GM18526 (cell line): ENCODE results near the gene CLEC5A.

ENCODE experiments used
- POLR2A ChIP-seq: IDR thresholded peaks from 3 replicates; pipeline ENCODE4 v1.6.1; 2011; ENCODE audit not compliant: insufficient read length; ENCODE audit errors: extremely low read depth

Gene CLEC5A

GRCh38 chr7:141906285-141906684 is 40.5 kb downstream of the CLEC5A start:
- no peak for TF ChIP-seq POLR2A

DNA sequence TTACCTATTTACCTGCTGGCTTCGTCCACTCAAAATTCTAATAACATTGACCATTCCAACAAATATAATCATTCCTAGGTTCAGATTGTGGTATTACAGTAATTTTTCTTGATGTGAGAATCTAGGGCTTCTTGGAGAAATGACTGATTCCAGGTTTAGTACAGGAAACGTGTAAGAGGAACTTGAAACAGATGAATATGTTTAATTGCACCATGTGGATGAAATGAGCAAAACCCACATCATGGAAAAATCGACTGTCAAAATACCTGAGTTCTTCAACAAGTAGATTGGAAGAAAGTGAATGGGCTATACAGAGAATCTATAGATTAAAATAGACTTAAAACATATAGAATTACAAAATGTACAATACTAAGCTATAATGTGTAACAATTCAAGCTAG is 55.4 kb downstream of the CLEC5A start:
- no peak for TF ChIP-seq POLR2A

DNA sequence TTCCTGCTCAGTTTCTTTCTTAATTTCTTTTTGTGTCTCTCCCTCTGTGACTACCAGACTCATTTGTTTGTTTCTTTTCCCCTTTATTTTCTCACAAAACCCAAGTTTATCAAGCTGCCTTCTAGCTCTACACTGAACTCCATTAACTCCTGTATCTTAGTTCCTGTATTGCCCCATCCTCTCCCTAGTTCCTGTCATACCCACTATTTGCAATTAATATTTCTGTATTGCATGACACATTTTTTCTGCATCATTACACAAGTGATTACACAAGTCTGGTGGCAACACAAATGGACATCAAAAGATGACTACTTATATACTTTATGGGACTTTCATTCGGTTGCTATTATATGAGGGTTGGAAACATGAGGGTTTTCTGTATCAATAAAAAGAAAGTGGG is 57.5 kb downstream of the CLEC5A start:
- TF ChIP-seq POLR2A = no peak

GRCh38 chr7:141884539-141885225 is 62.1 kb downstream of the CLEC5A start:
- no peak for TF ChIP-seq POLR2A

DNA sequence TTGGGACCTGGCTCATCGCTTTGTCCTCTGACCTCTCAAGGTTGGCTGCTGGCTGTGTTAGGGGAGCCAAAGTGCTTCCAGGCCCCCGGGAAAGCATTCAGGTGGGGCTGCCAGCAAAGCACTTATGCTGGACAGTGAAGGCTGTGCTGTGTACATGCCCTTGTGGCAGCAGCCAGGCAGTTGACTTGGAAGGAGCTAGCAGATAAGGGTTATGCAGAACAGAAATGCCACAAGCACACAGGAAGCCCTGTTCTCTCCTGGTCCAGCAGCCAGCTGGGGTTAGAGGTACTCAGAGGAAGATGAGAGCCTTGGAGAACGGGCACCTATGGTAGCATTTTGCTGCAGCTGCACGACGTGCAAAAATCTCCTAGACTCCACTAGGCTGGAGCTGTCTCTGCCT is 65.8 kb downstream of the CLEC5A start:
- no peak for TF ChIP-seq POLR2A

- no peak for TF ChIP-seq POLR2A
Observed at GRCh38 chr7:141877365-141877764, 69.4 kb downstream of the CLEC5A start.
